ENCODE data around the gene FAM83D. TPM values are rescaled to one million over a fixed set of nuclear protein-coding genes. Genes with fewer than 3 reads are reported as not detected.

The FAM83D gene
- total and polyA plus RNA-seq, 2 donors from 2014 or later, result 0.79 to 1.2 TPM

GRCh38 chr20:38883081-38883980, 42.9 kb upstream of the FAM83D start:
- Histone ChIP-seq H3K9me3 (ENCODE audit: control insufficient read depth in 2 of 3, insufficient read depth in 1 of 3, low read length in 3 of 3) (no peaks in the 10 kb centered on the region), H3K27ac (ENCODE audit: low read depth in 2 of 2, low read length in 2 of 2) (peak overlapping the region in 1 of 2 donors; percentile 60), H3K4me1 (ENCODE audit: control insufficient read depth in 2 of 3, insufficient read depth in 2 of 3, low read depth in 1 of 3, low read length in 3 of 3) (peaks cover 0 to 28% (median 22%) of the 10 kb centered on the region in 3 donors), H3K27me3 (ENCODE audit: control insufficient read depth, insufficient read depth, low read length) (no peaks in the 10 kb centered on the region), H3K4me3 (ENCODE audit: low read length in 3 of 3) (no peak overlapping the region), H3K36me3 (ENCODE audit: control insufficient read depth in 2 of 3, insufficient read depth in 3 of 3, low read length in 3 of 3) (no peaks in the 10 kb centered on the region), H3K9ac (ENCODE audit: low read length in 3 of 3) (no peak overlapping the region)
- intact Hi-C loops (cut with DNase I), result no loop called here
- DNase-seq, result peak in 3 of 5 donors; percentile 26 to 74 (median 66)
- TF ChIP-seq, protein P1, sequence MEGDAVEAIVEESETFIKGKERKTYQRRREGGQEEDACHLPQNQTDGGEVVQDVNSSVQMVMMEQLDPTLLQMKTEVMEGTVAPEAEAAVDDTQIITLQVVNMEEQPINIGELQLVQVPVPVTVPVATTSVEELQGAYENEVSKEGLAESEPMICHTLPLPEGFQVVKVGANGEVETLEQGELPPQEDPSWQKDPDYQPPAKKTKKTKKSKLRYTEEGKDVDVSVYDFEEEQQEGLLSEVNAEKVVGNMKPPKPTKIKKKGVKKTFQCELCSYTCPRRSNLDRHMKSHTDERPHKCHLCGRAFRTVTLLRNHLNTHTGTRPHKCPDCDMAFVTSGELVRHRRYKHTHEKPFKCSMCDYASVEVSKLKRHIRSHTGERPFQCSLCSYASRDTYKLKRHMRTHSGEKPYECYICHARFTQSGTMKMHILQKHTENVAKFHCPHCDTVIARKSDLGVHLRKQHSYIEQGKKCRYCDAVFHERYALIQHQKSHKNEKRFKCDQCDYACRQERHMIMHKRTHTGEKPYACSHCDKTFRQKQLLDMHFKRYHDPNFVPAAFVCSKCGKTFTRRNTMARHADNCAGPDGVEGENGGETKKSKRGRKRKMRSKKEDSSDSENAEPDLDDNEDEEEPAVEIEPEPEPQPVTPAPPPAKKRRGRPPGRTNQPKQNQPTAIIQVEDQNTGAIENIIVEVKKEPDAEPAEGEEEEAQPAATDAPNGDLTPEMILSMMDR (IDR thresholded peaks at IDR 0.05; ENCODE audit: borderline replicate concordance, extremely low read depth, insufficient read depth), result no peak
- FAIRE-seq, result no peak

GRCh38 chr20:38883981-38884733, 42.1 kb upstream of the FAM83D start:
- intact Hi-C loops (cut with DNase I), result no loop called here
- Histone ChIP-seq H3K9me3 (ENCODE audit: control insufficient read depth in 2 of 3, insufficient read depth in 1 of 3, low read length in 3 of 3) (no peaks in the 10 kb centered on the region), H3K27me3 (ENCODE audit: control insufficient read depth, insufficient read depth, low read length) (no peaks in the 10 kb centered on the region), H3K4me3 (ENCODE audit: low read length in 3 of 3) (no peak overlapping the region), H3K27ac (ENCODE audit: low read depth in 2 of 2, low read length in 2 of 2) (peak overlapping the region; percentile 23 to 60), H3K36me3 (ENCODE audit: control insufficient read depth in 2 of 3, insufficient read depth in 3 of 3, low read length in 3 of 3) (no peaks in the 10 kb centered on the region), H3K9ac (ENCODE audit: low read length in 3 of 3) (no peak overlapping the region), H3K4me1 (ENCODE audit: control insufficient read depth in 2 of 3, insufficient read depth in 2 of 3, low read depth in 1 of 3, low read length in 3 of 3) (peaks cover 0 to 31% (median 25%) of the 10 kb centered on the region in 3 donors)
- no peak for DNase-seq
- no peak for FAIRE-seq
- TF ChIP-seq, protein P1 (IDR thresholded peaks at IDR 0.05; ENCODE audit: borderline replicate concordance, extremely low read depth, insufficient read depth), result no peak

- FAIRE-seq, result no peak
These were observed 40.9 kb upstream of the FAM83D start for GRCh38 chr20:38885357-38885756.

More at GRCh38 chr20:38885357-38885756, 40.9 kb upstream of the FAM83D start:
- Histone ChIP-seq H3K27ac (ENCODE audit: low read depth in 2 of 2, low read length in 2 of 2) (no peak overlapping the region), H3K36me3 (ENCODE audit: control insufficient read depth in 2 of 3, insufficient read depth in 3 of 3, low read length in 3 of 3) (peaks cover 0 to 4% (median 0%) of the 10 kb centered on the region in 3 donors), H3K9ac (ENCODE audit: low read length in 3 of 3) (no peak overlapping the region), H3K27me3 (ENCODE audit: control insufficient read depth, insufficient read depth, low read length) (no peaks in the 10 kb centered on the region), H3K9me3 (ENCODE audit: control insufficient read depth in 2 of 3, insufficient read depth in 1 of 3, low read length in 3 of 3) (no peaks in the 10 kb centered on the region), H3K4me1 (ENCODE audit: control insufficient read depth in 2 of 3, insufficient read depth in 2 of 3, low read depth in 1 of 3, low read length in 3 of 3) (peaks cover 0 to 31% (median 27%) of the 10 kb centered on the region in 3 donors), H3K4me3 (ENCODE audit: low read length in 3 of 3) (no peak overlapping the region)
- intact Hi-C loops (cut with DNase I), result no loop called here
- DNase-seq, result no peak
- TF ChIP-seq, protein P1 (IDR thresholded peaks at IDR 0.05; ENCODE audit: borderline replicate concordance, extremely low read depth, insufficient read depth), result no peak
